GM12892 (cell line): ENCODE data around the gene ACTN1.

Source experiments
- POLR2A ChIP-seq: IDR thresholded peaks from 2 replicates; pipeline ENCODE4 v1.6.1; 2011; ENCODE audit warnings: low read depth, low read length, control low read depth
- POLR2AphosphoS5 ChIP-seq: IDR thresholded peaks from 2 replicates; pipeline ENCODE4 v1.6.1; 2011; ENCODE audit warnings: low read depth, low read length, control low read depth
- TAF1 ChIP-seq: IDR thresholded peaks from 2 replicates; pipeline ENCODE4 v1.6.1; 2011; ENCODE audit warnings: low read depth, mild to moderate bottlenecking, control low read depth, low read length, borderline replicate concordance

DNA sequence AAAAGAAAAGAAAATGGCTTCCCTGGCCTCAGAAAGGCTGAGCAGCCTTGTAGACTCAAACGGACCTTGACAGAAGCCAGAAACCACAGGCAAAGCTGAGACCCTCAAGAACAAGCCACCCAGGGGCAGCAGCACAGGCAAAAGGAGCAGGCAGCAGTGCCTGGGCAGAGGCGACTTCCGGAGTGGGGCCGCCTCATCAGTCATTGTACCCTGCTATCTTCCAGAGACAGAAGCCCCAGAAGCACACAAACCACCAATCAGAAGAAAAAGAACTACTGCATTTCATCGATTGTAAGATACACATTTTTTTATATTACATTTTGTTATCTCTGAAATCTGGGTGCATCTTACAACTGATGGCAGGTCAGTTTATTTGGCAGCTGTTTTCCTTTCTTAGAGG, 128.0 kb downstream of the ACTN1 start:
- no peak for TF ChIP-seq POLR2AphosphoS5
- TF ChIP-seq POLR2A, result no peak
- no peak for TF ChIP-seq TAF1
